Measurements from ENCODE around the gene SMG6. TPM values are rescaled to one million over a fixed set of nuclear protein-coding genes. Genes with fewer than 3 reads are reported as not detected.
"Not testable (repeated sequence)": the region's sequence is repeated elsewhere in the genome, so short reads cannot be mapped to it uniquely, and the experiment has no call there.

SMG6 gene
- total RNA-seq, 2 donors from 2014 or later, result 39.0 to 52.8 TPM

- not testable (repeated sequence) for H3K4me3 Mint-ChIP-seq; ATAC-seq (replicated peaks); H3K27me3 Mint-ChIP-seq; H3K27ac Mint-ChIP-seq; H3K9me3 Mint-ChIP-seq
- peaks cover 41% of the 10 kb centered on the region for H3K4me1 Mint-ChIP-seq
- peaks cover 46% of the 10 kb centered on the region for H3K36me3 Mint-ChIP-seq (ENCODE audit: low read depth)
Measured at GRCh38 chr17:2199386-2199785, 104.2 kb downstream of the SMG6 start.

DNA sequence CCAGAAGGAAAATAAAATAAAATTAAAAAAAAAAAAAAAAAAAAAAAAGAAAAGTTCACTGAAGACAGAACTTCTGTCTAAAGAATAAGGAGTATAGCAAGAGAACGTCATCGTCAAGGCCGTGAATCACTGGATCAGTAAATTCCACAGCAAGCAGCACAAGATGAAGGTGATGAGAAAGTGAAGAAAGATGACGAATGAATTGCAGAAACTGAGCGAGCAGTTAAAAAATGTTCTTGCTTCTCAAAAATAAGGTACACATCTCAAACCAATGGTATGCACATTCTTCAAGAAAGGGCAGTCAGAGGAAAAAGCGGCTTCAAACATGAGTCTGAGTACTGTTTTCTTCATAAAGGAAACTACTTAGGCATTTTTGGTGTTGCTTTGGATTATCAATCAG lies 104.7 kb downstream of the SMG6 start:
- Mint-ChIP-seq H3K4me3 (no peak overlapping the region), H3K27ac (no peak overlapping the region), H3K9me3 (no peaks in the 10 kb centered on the region), H3K36me3 (ENCODE audit: low read depth) (peaks cover 50% of the 10 kb centered on the region), H3K27me3 (no peaks in the 10 kb centered on the region), H3K4me1 (peaks cover 41% of the 10 kb centered on the region)
- ATAC-seq (replicated peaks), result no peak

DNA sequence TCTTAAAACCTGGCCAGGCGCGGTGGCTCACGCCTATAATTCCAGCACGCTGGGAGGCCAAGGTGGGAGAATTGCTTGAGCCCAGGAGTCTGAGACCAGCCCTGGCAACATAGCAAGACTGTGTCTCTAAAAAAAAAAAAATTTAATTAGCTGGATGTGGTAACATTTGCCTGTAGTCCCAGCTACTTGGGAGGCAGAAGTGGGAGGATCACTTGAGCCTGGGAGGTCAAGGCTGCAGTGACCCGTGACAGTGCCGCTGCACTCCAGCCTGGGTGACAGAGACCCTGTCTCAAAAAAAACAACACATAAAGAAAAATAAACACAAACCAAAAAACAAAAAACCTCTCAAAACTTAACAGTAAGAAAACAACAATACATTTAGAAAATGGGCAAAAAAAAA lies 106.3 kb downstream of the SMG6 start:
- no peaks in the 10 kb centered on the region for H3K9me3 Mint-ChIP-seq
- no peak overlapping the region for H3K27ac Mint-ChIP-seq
- peaks cover 41% of the 10 kb centered on the region for H3K4me1 Mint-ChIP-seq
- no peak overlapping the region for H3K4me3 Mint-ChIP-seq
- no peaks in the 10 kb centered on the region for H3K27me3 Mint-ChIP-seq
- peaks cover 58% of the 10 kb centered on the region for H3K36me3 Mint-ChIP-seq (ENCODE audit: low read depth)
- ATAC-seq (replicated peaks), result no peak

DNA sequence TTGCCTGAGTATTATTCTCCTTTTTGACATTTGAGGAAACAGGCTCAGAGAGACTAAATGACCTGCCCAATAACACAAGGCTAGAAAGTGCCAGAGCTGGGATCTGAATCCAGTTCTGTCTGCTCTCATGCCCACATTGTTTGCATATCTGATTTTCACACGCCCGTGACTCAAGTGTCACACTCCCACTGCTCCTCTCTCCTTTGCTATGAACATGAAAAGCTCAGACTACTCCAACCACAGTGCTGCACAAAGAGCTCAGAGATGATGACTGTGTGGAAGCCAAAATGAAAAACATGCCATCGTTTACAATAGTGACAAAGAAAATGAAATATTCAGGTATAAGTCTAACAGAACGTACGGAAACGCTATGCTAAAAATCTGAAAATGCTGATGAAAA lies 107.9 kb downstream of the SMG6 start:
- Mint-ChIP-seq H3K27me3 (no peaks in the 10 kb centered on the region), H3K36me3 (ENCODE audit: low read depth) (peaks cover 52% of the 10 kb centered on the region), H3K4me3 (peak overlapping the region; percentile 45), H3K9me3 (no peaks in the 10 kb centered on the region), H3K4me1 (peaks cover 39% of the 10 kb centered on the region), H3K27ac (no peak overlapping the region)
- ATAC-seq (replicated peaks), result peak; percentile 95

GRCh38 chr17:2194889-2195335 lies 108.7 kb downstream of the SMG6 start:
- no peak overlapping the region for H3K27ac Mint-ChIP-seq
- no peaks in the 10 kb centered on the region for H3K27me3 Mint-ChIP-seq
- peaks cover 52% of the 10 kb centered on the region for H3K36me3 Mint-ChIP-seq (ENCODE audit: low read depth)
- H3K4me3 Mint-ChIP-seq, result no peak overlapping the region
- H3K4me1 Mint-ChIP-seq, result peaks cover 39% of the 10 kb centered on the region
- no peak for ATAC-seq (replicated peaks)
- no peaks in the 10 kb centered on the region for H3K9me3 Mint-ChIP-seq

- H3K27me3 Mint-ChIP-seq, result no peaks in the 10 kb centered on the region
- peak overlapping the region; percentile 39 for H3K4me3 Mint-ChIP-seq
- peak; percentile 72 for ATAC-seq (replicated peaks)
- no peaks in the 10 kb centered on the region for H3K9me3 Mint-ChIP-seq
- peaks cover 60% of the 10 kb centered on the region for H3K36me3 Mint-ChIP-seq (ENCODE audit: low read depth)
- peaks cover 34% of the 10 kb centered on the region for H3K4me1 Mint-ChIP-seq
- peak overlapping the region; percentile 20 for H3K27ac Mint-ChIP-seq
Measured at GRCh38 chr17:2192367-2193057, 111.1 kb downstream of the SMG6 start.

DNA sequence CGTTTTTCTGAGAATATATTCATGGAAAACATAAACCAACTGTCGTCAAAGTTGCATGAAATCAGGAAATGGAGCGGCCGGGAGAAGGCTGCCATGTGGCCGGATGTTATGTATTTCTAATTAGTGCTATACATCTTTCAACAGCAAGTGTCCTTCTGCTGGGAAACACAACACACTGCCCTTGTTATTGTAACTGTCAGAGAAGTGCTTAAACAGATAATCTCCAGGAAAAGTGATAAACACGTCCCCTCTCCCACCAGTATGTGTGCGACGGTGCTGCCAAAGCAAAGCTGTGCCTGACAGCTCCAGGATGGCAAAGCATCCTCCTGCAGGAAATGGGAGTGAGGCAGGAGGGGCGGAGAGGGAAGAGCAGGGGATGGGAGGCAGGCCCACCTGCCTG lies 111.8 kb downstream of the SMG6 start:
- H3K36me3 Mint-ChIP-seq (ENCODE audit: low read depth), result peaks cover 66% of the 10 kb centered on the region
- no peaks in the 10 kb centered on the region for H3K9me3 Mint-ChIP-seq
- ATAC-seq (replicated peaks), result no peak
- peaks cover 34% of the 10 kb centered on the region for H3K4me1 Mint-ChIP-seq
- H3K4me3 Mint-ChIP-seq, result peak overlapping the region; percentile 39
- no peak overlapping the region for H3K27ac Mint-ChIP-seq
- H3K27me3 Mint-ChIP-seq, result no peaks in the 10 kb centered on the region

DNA sequence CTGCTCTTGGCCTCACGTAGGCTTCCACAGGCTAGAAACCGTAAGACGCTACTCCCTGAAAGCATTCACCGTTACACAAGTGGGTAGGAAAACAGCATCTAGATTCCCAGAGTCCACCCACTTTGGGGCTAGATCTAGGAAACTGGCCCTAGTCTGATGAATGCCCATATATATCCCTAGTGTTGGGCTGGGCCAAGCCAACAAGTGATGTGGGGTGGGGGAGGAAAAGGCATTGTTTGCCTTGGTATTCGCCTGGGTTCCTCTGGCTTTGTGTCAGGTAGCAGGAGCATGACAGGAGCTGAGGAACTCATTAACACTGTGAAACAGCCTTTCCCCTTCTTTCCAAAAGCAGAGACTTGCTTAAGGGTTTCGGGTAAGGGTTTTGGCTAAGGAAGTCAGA lies 112.4 kb downstream of the SMG6 start:
- peaks cover 71% of the 10 kb centered on the region for H3K36me3 Mint-ChIP-seq (ENCODE audit: low read depth)
- no peak overlapping the region for H3K27ac Mint-ChIP-seq
- no peak overlapping the region for H3K4me3 Mint-ChIP-seq
- ATAC-seq (replicated peaks), result no peak
- peaks cover 34% of the 10 kb centered on the region for H3K4me1 Mint-ChIP-seq
- no peaks in the 10 kb centered on the region for H3K9me3 Mint-ChIP-seq
- H3K27me3 Mint-ChIP-seq, result no peaks in the 10 kb centered on the region

GRCh38 chr17:2190014-2190413 lies 113.6 kb downstream of the SMG6 start:
- Mint-ChIP-seq H3K4me1 (peaks cover 31% of the 10 kb centered on the region), H3K36me3 (ENCODE audit: low read depth) (peaks cover 73% of the 10 kb centered on the region), H3K27ac (no peak overlapping the region), H3K4me3 (no peak overlapping the region), H3K27me3 (no peaks in the 10 kb centered on the region), H3K9me3 (no peaks in the 10 kb centered on the region)
- no peak for ATAC-seq (replicated peaks)

- H3K27me3 Mint-ChIP-seq, result no peaks in the 10 kb centered on the region
- no peak for ATAC-seq (replicated peaks)
- peaks cover 69% of the 10 kb centered on the region for H3K36me3 Mint-ChIP-seq (ENCODE audit: low read depth)
- H3K4me3 Mint-ChIP-seq, result no peak overlapping the region
- no peak overlapping the region for H3K27ac Mint-ChIP-seq
- H3K9me3 Mint-ChIP-seq, result no peaks in the 10 kb centered on the region
- peaks cover 28% of the 10 kb centered on the region for H3K4me1 Mint-ChIP-seq
Measured at GRCh38 chr17:2188971-2189630, 114.5 kb downstream of the SMG6 start.

DNA sequence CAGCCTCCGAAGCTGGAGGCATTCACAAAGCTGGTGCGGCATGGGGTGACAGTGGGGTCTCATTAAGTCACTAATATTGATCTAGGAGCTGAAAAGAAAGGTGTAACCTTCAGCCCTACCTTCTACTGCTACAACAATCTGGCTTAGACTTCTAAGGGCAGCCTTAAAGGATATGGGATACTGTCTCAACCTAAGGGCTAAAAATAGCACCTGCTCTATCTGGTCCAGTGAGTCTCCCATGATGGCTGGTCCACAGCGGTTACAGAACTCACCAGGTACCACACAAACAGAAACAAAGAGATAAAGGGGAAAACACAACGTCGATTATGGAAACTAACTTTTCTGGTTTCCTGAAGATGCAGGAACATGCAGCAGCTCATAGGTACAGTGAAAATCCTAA lies 115.8 kb downstream of the SMG6 start:
- H3K9me3 Mint-ChIP-seq, result no peaks in the 10 kb centered on the region
- H3K4me3 Mint-ChIP-seq, result no peak overlapping the region
- H3K4me1 Mint-ChIP-seq, result peaks cover 18% of the 10 kb centered on the region
- no peak overlapping the region for H3K27ac Mint-ChIP-seq
- H3K36me3 Mint-ChIP-seq (ENCODE audit: low read depth), result peaks cover 72% of the 10 kb centered on the region
- ATAC-seq (replicated peaks), result no peak
- H3K27me3 Mint-ChIP-seq, result no peaks in the 10 kb centered on the region

DNA sequence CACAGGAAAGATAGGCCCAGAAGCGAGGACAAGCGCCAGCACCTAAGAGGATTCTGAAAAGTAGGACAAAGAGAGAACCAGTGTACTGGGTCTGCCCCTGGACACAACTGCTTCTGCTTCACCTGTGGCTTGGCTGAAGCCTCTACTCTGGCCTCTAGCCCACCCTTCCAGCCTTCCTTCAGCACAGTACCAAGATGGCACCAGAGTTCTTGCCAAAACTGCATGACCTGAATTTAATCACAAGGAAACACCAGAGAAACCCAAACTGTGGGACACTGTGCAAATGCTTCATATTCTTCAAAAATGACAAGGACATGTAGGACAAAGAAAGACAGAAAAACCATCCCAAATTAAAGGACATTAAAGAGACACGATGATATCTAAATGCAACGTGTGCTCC lies 116.6 kb downstream of the SMG6 start:
- peaks cover 74% of the 10 kb centered on the region for H3K36me3 Mint-ChIP-seq (ENCODE audit: low read depth)
- H3K27me3 Mint-ChIP-seq, result no peaks in the 10 kb centered on the region
- H3K4me1 Mint-ChIP-seq, result peaks cover 13% of the 10 kb centered on the region
- H3K27ac Mint-ChIP-seq, result no peak overlapping the region
- H3K4me3 Mint-ChIP-seq, result no peak overlapping the region
- H3K9me3 Mint-ChIP-seq, result no peaks in the 10 kb centered on the region
- no peak for ATAC-seq (replicated peaks)

- Mint-ChIP-seq H3K4me1 (peaks cover 18% of the 10 kb centered on the region), H3K4me3 (no peak overlapping the region), H3K9me3 (no peaks in the 10 kb centered on the region), H3K27ac (no peak overlapping the region), H3K36me3 (ENCODE audit: low read depth) (peaks cover 83% of the 10 kb centered on the region), H3K27me3 (no peaks in the 10 kb centered on the region)
- ATAC-seq (replicated peaks), result no peak
Measured at GRCh38 chr17:2184993-2185931, 118.3 kb downstream of the SMG6 start.

GRCh38 chr17:2183346-2183745 lies 120.2 kb downstream of the SMG6 start:
- H3K4me3 Mint-ChIP-seq, result no peak overlapping the region
- peak overlapping the region; percentile 9 for H3K27ac Mint-ChIP-seq
- H3K36me3 Mint-ChIP-seq (ENCODE audit: low read depth), result peaks cover 80% of the 10 kb centered on the region
- H3K9me3 Mint-ChIP-seq, result no peaks in the 10 kb centered on the region
- H3K4me1 Mint-ChIP-seq, result peaks cover 22% of the 10 kb centered on the region
- no peaks in the 10 kb centered on the region for H3K27me3 Mint-ChIP-seq
- ATAC-seq (replicated peaks), result no peak

Measured in activated T-helper 17 cell treated with anti-CD3 and anti-CD28 coated beads, Interleukin-2, amount 50 U/mL, for 72 hours (primary cell).